IMR-90 (cell line): ENCODE measurements around the gene EML4. TPM values are rescaled to one million over a fixed set of nuclear protein-coding genes. Genes with fewer than 3 reads are reported as not detected.

Experiments used
- ATAC-seq: fragments of 200-7000 bp; cut with Tn5 transposase; 2 replicates; pipeline ENCODE4 v1.9.1; 2020; ENCODE audit warnings: low read depth, mild to moderate bottlenecking, moderate library complexity
- BruUV-seq: library from RNA; stranded (reverse); fragments of 400-500 nt; replicated peaks from 2 replicates; lab custom pipeline; 2021; lab: Mats Ljungman, UMichigan
- CTCF ChIA-PET: fragments of 300-600 bp; formaldehyde crosslinking; extraction: SDS; loops from one replicate; lab custom pipeline; 2021; ENCODE audit warnings: antibody characterized with exemption; lab: Yijun Ruan, JAX
- POLR2A ChIA-PET: fragments of 300-600 bp; sonication (Branson Sonifier 250); formaldehyde crosslinking; loops from one replicate; lab custom pipeline; 2022; ENCODE audit warnings: antibody characterized with exemption; ENCODE audit not compliant: unreplicated experiment; lab: Charles Lee
- DNase-seq: peaks from one replicate; pipeline ENCODE4 v3.0.0; 2013
- H2AFZ ChIP-seq: replicated peaks from 2 replicates; pipeline ENCODE3; 2013; ENCODE audit warnings: low read length, mild to moderate bottlenecking; ENCODE audit not compliant: poor library complexity
- H2AK5ac ChIP-seq: 2 replicates; pipeline ENCODE4 v1.6.1; 2013; ENCODE audit warnings: low read depth, low read length, inconsistent platforms
- H2AK9ac ChIP-seq: replicated peaks from 2 replicates; pipeline ENCODE3; 2013; ENCODE audit warnings: mild to moderate bottlenecking, low read depth, low read length, moderate library complexity; ENCODE audit not compliant: poor library complexity
- H2BK120ac ChIP-seq: 2 replicates; pipeline ENCODE4 v1.6.1; 2013; ENCODE audit warnings: low read depth, low read length, inconsistent platforms
- H2BK15ac ChIP-seq: 3 replicates; pipeline ENCODE4 v1.6.1; 2013; ENCODE audit warnings: low read depth, low read length, inconsistent platforms
- H2BK20ac ChIP-seq: 2 replicates; pipeline ENCODE4 v1.6.1; 2013; ENCODE audit warnings: low read depth, mild to moderate bottlenecking, inconsistent platforms, low read length, moderate library complexity
- H2BK5ac ChIP-seq: 2 replicates; pipeline ENCODE4 v1.6.1; 2013; ENCODE audit warnings: mild to moderate bottlenecking, low read depth, low read length, inconsistent platforms; ENCODE audit not compliant: poor library complexity, severe bottlenecking
- H3K14ac ChIP-seq: replicated peaks from 2 replicates; pipeline ENCODE4 v1.6.1; 2013; ENCODE audit warnings: low read depth, low read length, inconsistent platforms
- H3K18ac ChIP-seq: 2 replicates; pipeline ENCODE4 v1.6.1; 2013; ENCODE audit warnings: low read depth, low read length, control low read depth
- H3K23ac ChIP-seq: 2 replicates; pipeline ENCODE4 v1.6.1; 2013; ENCODE audit warnings: low read depth, low read length, inconsistent platforms
- H3K27ac ChIP-seq: 2 replicates; pipeline ENCODE4 v1.5.1; 2013; ENCODE audit warnings: mild to moderate bottlenecking, control low read depth, low read length; ENCODE audit not compliant: insufficient read depth
- H3K27me3 ChIP-seq: 2 replicates; pipeline ENCODE4 v1.6.1; 2013; ENCODE audit warnings: low read length; ENCODE audit not compliant: control insufficient read depth, insufficient read depth
- H3K36me3 ChIP-seq: 2 replicates; pipeline ENCODE4 v1.6.1; 2013; ENCODE audit warnings: low read length, mixed read lengths; ENCODE audit not compliant: control insufficient read depth, insufficient read depth
- H3K4ac ChIP-seq: 2 replicates; pipeline ENCODE4 v1.6.1; 2013; ENCODE audit warnings: low read depth, low read length, inconsistent platforms
- H3K4me1 ChIP-seq: 2 replicates; pipeline ENCODE4 v1.6.1; 2013; ENCODE audit warnings: low read length, mixed read lengths; ENCODE audit not compliant: control insufficient read depth, insufficient read depth
- H3K4me2 ChIP-seq: 2 replicates; pipeline ENCODE4 v1.6.1; 2013; ENCODE audit warnings: low read depth, mild to moderate bottlenecking, control low read depth, low read length, moderate library complexity
- H3K4me3 ChIP-seq: 2 replicates; pipeline ENCODE4 v1.5.1; 2013; ENCODE audit warnings: low read depth, mild to moderate bottlenecking, control low read depth, low read length, moderate library complexity; ENCODE audit not compliant: insufficient read depth
- H3K56ac ChIP-seq: 2 replicates; pipeline ENCODE4 v1.6.1; 2013; ENCODE audit warnings: low read length, inconsistent platforms; ENCODE audit not compliant: insufficient read depth; ENCODE audit errors: extremely low read depth
- H3K79me1 ChIP-seq, 2 experiments: 2 replicates each; pipeline ENCODE4 v1.6.1; 2013; ENCODE audit warnings: low read length in 2 of 2, inconsistent platforms in 1 of 2, low read depth in 1 of 2
- H3K9ac ChIP-seq: 2 replicates; pipeline ENCODE4 v1.6.1; 2013; ENCODE audit warnings: low read depth, low read length, control low read depth
- H3K9me1 ChIP-seq: 2 replicates; pipeline ENCODE4 v1.6.1; 2013; ENCODE audit warnings: low read length, inconsistent platforms; ENCODE audit not compliant: insufficient read depth
- H3K9me3 ChIP-seq: 2 replicates; pipeline ENCODE4 v1.6.1; 2013; ENCODE audit warnings: low read length; ENCODE audit not compliant: control insufficient read depth, insufficient read depth
- H4K20me1 ChIP-seq: 2 replicates; pipeline ENCODE4 v1.6.1; 2013; ENCODE audit warnings: low read length, inconsistent platforms; ENCODE audit not compliant: insufficient read depth
- H4K5ac ChIP-seq: 2 replicates; pipeline ENCODE4 v1.6.1; 2013; ENCODE audit warnings: mild to moderate bottlenecking, low read depth, low read length, control low read depth
- H4K8ac ChIP-seq, 2 experiments: 2 replicates each; pipeline ENCODE4 v1.6.1; 2013; ENCODE audit warnings: low read depth in 2 of 2, low read length in 2 of 2, control low read depth in 1 of 2, inconsistent platforms in 1 of 2
- H4K91ac ChIP-seq: 2 replicates; pipeline ENCODE4 v1.6.1; 2013; ENCODE audit warnings: low read depth, low read length, inconsistent platforms; ENCODE audit not compliant: insufficient read depth
- BHLHE40 ChIP-seq: fragments of 150-350 bp; IDR thresholded peaks from 2 replicates; pipeline ENCODE4 v1.6.1; 2016; ENCODE audit warnings: mild to moderate bottlenecking, low read depth, low read length
- CHD1 ChIP-seq: IDR thresholded peaks from 2 replicates; pipeline ENCODE4 v1.6.1; 2012; ENCODE audit warnings: low read depth, low read length, improper control_type of control experiment
- CTCF ChIP-seq: conservative IDR thresholded peaks from 2 replicates; pipeline ENCODE4 v1.5.1; 2012; ENCODE audit warnings: mild to moderate bottlenecking, low read depth, low read length, improper control_type of control experiment
- ELK1 ChIP-seq: fragments of 150-350 bp; IDR thresholded peaks from 2 replicates; pipeline ENCODE4 v1.6.1; 2016; ENCODE audit warnings: low read depth, mild to moderate bottlenecking, low read length, moderate library complexity, borderline replicate concordance
- FOS ChIP-seq: fragments of 150-350 bp; IDR thresholded peaks from 2 replicates; pipeline ENCODE4 v1.6.1; 2016; ENCODE audit warnings: low read depth, low read length
- MAFK ChIP-seq: IDR thresholded peaks from 2 replicates; pipeline ENCODE4 v1.6.1; 2012; ENCODE audit warnings: low read depth, low read length, improper control_type of control experiment
- MAZ ChIP-seq: IDR thresholded peaks from 2 replicates; pipeline ENCODE4 v1.6.1; 2012; ENCODE audit warnings: low read depth, mild to moderate bottlenecking, low read length, improper control_type of control experiment, moderate library complexity, borderline replicate concordance
- MXI1 ChIP-seq: IDR thresholded peaks from 2 replicates; pipeline ENCODE4 v1.6.1; 2012; ENCODE audit warnings: low read depth, mild to moderate bottlenecking, low read length, moderate library complexity, borderline replicate concordance
- NFE2L2 ChIP-seq: fragments of 150-350 bp; IDR thresholded peaks from 2 replicates; pipeline ENCODE4 v1.6.1; 2016; ENCODE audit warnings: low read depth, mild to moderate bottlenecking, low read length
- POLR2A ChIP-seq: IDR thresholded peaks from 2 replicates; pipeline ENCODE4 v1.6.1; 2012; ENCODE audit warnings: mild to moderate bottlenecking, low read depth, low read length
- RCOR1 ChIP-seq: IDR thresholded peaks from 2 replicates; pipeline ENCODE4 v1.6.1; 2012; ENCODE audit warnings: mild to moderate bottlenecking, low read length, improper control_type of control experiment; ENCODE audit not compliant: insufficient replicate concordance
- RFX5 ChIP-seq: IDR thresholded peaks from 2 replicates; pipeline ENCODE4 v1.8.0; 2012; ENCODE audit warnings: low read depth, mild to moderate bottlenecking, low read length, moderate library complexity
- USF2 ChIP-seq: fragments of 150-350 bp; IDR thresholded peaks from 2 replicates; pipeline ENCODE4 v1.6.1; 2017; ENCODE audit warnings: mild to moderate bottlenecking, antibody characterized with exemption, low read length, low read depth
- WGBS, 2 experiments: methylation state at CpG; one replicate each; pipeline versions ENCODE4 v1.1.5 to v1.1.7; 2013; ENCODE audit warnings: missing lambda C conversion rate in 2 of 2; ENCODE audit not compliant: insufficient read length in 1 of 2; ENCODE audit errors: extremely low coverage in 2 of 2; 5-methylcytosine and 5-hydroxymethylcytosine counted together
- dilution Hi-C: fragments of 300-500 bp; cut with HindIII; formaldehyde crosslinking; loops from one replicate; pipeline ENCODE4 v1.14.3; 2018; ENCODE audit warnings: low sequenced_read_pairs; ENCODE audit not compliant: unreplicated experiment
- in situ Hi-C: fragments of 300-500 bp; cut with MboI; formaldehyde crosslinking; loops from 3 replicates; pipeline ENCODE4 v1.14.3; 2019; ENCODE audit warnings: low sequenced_read_pairs, inconsistent platforms, mixed read lengths
- intact Hi-C: fragments of 100-400 bp; cut with micrococcal nuclease; formaldehyde crosslinking; loops from 2 replicates; pipeline ENCODE4 v1.10.0; 2022
- polyA plus RNA-seq, 3 experiments: library from polyadenylated mRNA; depleted of rRNA; stranded (reverse); fragments of >200 nt; gene quantifications; 2 replicates each; pipeline ENCODE4 v1.2.3, GENCODE V29; 2012; ENCODE audit warnings: low replicate concordance in 1 of 3
- total RNA-seq: library from RNA; depleted of rRNA; stranded (reverse); fragments of >200 nt; gene quantifications from 2 replicates; pipeline ENCODE4 v1.2.3, GENCODE V29; 2012

Gene EML4
- total and polyA plus RNA-seq, 2 of the 4 experiments (the other 2 are of a cell fraction), result 29.7 to 73.7 TPM

- ChIA-PET POLR2A (no interaction called here), CTCF (no interaction called here)
- Histone ChIP-seq H4K8ac (no peak overlapping the region), H3K27me3 (no peaks in the 10 kb centered on the region), H2BK120ac (no peak overlapping the region), H4K5ac (0 out of 2 replicates have a peak overlapping the region, but pooled peaks have one; percentile 15), H3K18ac (peak overlapping the region; percentile 57), H3K9me1 (peaks cover 6% of the 10 kb centered on the region), H3K4ac (0 out of 2 replicates have a peak overlapping the region, but pooled peaks have one; percentile 29), H2BK5ac (no peak overlapping the region), H3K4me3 (no peak overlapping the region), H3K4me2 (0 out of 2 replicates have a peak overlapping the region, but pooled peaks have one; percentile 15), H2BK15ac (no peak overlapping the region), H3K56ac (no peak overlapping the region), H3K9me3 (no peaks in the 10 kb centered on the region), H3K9ac (no peak overlapping the region), H2AFZ (no peak overlapping the region), H2AK9ac (no peak overlapping the region), H3K14ac (no peak overlapping the region), H2AK5ac (peak overlapping the region; percentile 67; the same call in 1 of the 2 replicates), H3K27ac (no peak overlapping the region), H3K36me3 (peaks cover 2% of the 10 kb centered on the region; the same call in 1 of the 2 replicates), H3K23ac (peak overlapping the region; percentile 24; the same call in 1 of the 2 replicates), H2BK20ac (peak overlapping the region; percentile 25; the same call in 1 of the 2 replicates), H3K79me1 (peaks cover 50 to 65% of the 10 kb centered on the region in 2 experiments), H3K4me1 (peaks cover 10% of the 10 kb centered on the region), H4K20me1 (peaks cover 3% of the 10 kb centered on the region), H4K91ac (no peak overlapping the region)
- ATAC-seq (no peak), DNase-seq (no peak)
- TF ChIP-seq ELK1 (no peak), RCOR1 (no peak), MXI1 (no peak), USF2 (no peak), POLR2A (no peak), MAFK (no peak), NFE2L2 (no peak), RFX5 (no peak), MAZ (no peak), CHD1 (no peak), FOS (no peak), BHLHE40 (no peak), CTCF (no peak)
- WGBS, 2 experiments, result 55% methylated on average over 2 of the region's 5 CpGs; no CpG with 5 or more reads in 1 of the 2 experiments
- in situ Hi-C loops (no loop called here), intact Hi-C loops (no loop called here), dilution Hi-C loops (no loop called here)
- BruUV-seq, result no TSS peak
Measured at GRCh38 chr2:42217914-42218313, 48.8 kb downstream of the EML4 start.
